GM12873 (cell line): ENCODE data around the gene PRELP.

Experiments
- TF ChIP-seq, protein P1 (sequence below): IDR thresholded peaks from 2 replicates; pipeline ENCODE4 v1.5.1; 2012; ENCODE audit warnings: low read depth, mild to moderate bottlenecking, moderate library complexity, low read length, control low read depth; ENCODE audit not compliant: insufficient read depth; ENCODE audit errors: missing control alignments

PRELP gene

DNA sequence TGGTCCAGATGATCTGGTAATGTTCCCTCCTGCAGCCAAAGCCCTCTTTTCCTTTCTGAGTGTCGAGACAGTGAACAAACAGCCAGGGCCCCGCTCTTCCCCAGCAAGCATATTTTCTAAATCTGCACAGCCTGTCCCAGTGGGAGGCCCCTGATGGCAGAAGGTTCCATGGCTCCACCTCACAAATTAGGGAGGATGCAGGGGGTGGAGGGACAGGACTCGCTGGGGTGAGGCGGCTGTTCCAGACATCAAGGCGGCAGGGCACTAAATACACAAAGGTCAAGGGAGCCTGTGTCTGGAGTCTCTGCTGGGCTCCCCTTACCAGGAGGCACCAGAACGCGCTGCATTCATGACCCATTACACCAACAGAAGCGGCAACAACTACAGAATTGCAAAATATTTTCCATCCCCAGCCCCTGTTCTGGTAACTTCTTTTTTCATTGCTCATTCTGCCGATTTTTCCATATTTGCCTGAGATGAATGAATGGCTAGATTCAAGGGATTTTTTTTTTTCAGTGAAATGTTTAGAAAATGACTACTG lies 27.0 kb upstream of the PRELP start:
- TF ChIP-seq, protein P1, sequence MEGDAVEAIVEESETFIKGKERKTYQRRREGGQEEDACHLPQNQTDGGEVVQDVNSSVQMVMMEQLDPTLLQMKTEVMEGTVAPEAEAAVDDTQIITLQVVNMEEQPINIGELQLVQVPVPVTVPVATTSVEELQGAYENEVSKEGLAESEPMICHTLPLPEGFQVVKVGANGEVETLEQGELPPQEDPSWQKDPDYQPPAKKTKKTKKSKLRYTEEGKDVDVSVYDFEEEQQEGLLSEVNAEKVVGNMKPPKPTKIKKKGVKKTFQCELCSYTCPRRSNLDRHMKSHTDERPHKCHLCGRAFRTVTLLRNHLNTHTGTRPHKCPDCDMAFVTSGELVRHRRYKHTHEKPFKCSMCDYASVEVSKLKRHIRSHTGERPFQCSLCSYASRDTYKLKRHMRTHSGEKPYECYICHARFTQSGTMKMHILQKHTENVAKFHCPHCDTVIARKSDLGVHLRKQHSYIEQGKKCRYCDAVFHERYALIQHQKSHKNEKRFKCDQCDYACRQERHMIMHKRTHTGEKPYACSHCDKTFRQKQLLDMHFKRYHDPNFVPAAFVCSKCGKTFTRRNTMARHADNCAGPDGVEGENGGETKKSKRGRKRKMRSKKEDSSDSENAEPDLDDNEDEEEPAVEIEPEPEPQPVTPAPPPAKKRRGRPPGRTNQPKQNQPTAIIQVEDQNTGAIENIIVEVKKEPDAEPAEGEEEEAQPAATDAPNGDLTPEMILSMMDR: no peak

DNA sequence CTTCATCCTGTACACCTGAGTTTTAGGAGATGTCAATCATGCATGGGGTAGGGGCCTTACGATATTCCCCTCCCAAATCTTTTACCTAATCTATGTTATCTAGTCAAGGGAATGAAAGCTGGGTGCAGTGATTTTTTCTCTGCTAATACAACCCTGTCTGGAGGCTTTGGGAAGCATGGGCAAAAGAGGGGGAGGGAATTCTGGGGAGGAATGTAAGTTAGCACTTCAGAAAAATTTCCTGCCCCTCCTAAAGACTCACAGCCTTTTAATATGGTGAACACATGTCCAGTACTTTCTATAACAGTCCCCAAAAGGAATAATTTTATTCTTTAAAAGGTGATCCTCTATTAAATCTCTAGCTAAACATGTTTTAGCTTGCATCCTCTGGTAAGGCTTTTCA lies 25.6 kb upstream of the PRELP start:
- TF ChIP-seq, protein P1: no peak

- TF ChIP-seq, protein P1: peak; percentile 7
These were observed 25.0 kb upstream of the PRELP start for GRCh38 chr1:203450479-203451149.

- TF ChIP-seq, protein P1: no peak
These were observed 23.5 kb upstream of the PRELP start for GRCh38 chr1:203451836-203452784.

DNA sequence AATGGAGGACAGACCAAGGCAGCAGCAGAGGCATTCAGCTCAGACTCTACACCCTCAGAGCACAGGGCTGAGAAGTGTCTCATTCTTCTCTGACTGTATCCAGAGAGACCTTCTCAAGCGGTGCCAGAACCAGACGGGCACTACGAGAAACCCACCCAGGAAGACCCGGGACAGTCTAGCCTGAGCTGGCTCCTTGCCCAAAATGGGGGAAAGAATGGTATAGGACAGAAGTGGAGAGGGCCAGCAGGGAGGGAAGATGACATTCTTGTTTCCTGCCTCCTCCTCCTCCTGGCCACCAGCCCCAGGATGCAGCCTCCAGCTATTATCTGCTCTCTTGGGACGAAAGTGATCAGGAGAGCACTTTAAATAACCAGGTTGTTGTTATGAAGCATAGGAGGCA lies 22.6 kb upstream of the PRELP start:
- TF ChIP-seq, protein P1: no peak

- TF ChIP-seq, protein P1: no peak
These were observed 22.0 kb upstream of the PRELP start for GRCh38 chr1:203453616-203454015.

GRCh38 chr1:203454986-203455471 lies 20.6 kb upstream of the PRELP start:
- TF ChIP-seq, protein P1: no peak
